GM13977 (cell line): ENCODE data around the gene CLEC16A.
A peak's percentile ranks its signal among the peaks of the same experiment; 100 is the strongest.

Experiments used
- DNase-seq: peaks from one replicate; pipeline ENCODE4 v3.0.0; 2012; ENCODE audit warnings: low spot score
- CTCF ChIP-seq: IDR thresholded peaks from 2 replicates; pipeline ENCODE4 v1.5.1; 2012; ENCODE audit warnings: mild to moderate bottlenecking, control low read depth; ENCODE audit not compliant: insufficient read depth; ENCODE audit errors: extremely low read depth, missing control alignments
- in situ Hi-C: fragments of 300-500 bp; cut with MboI; formaldehyde crosslinking; loops from one replicate; pipeline ENCODE4 v1.12.0; 2022; ENCODE audit warnings: low sequenced_read_pairs, low pct_unique_long_range_greater_than_20kb, mixed read lengths, inconsistent platforms; ENCODE audit not compliant: unreplicated experiment

Gene CLEC16A

GRCh38 chr16:11170201-11170600, 225.8 kb downstream of the CLEC16A start:
- TF ChIP-seq CTCF, result no peak
- peak; percentile 38 for DNase-seq
- in situ Hi-C loops, result no loop called here

GRCh38 chr16:11170696-11171447, 226.5 kb downstream of the CLEC16A start:
- peak; percentile 22 for DNase-seq
- in situ Hi-C loops, result no loop called here
- no peak for TF ChIP-seq CTCF

- no peak for TF ChIP-seq CTCF
- no peak for DNase-seq
- in situ Hi-C loops, result no loop called here
Observed at GRCh38 chr16:11171448-11171709, 227.0 kb downstream of the CLEC16A start.

- in situ Hi-C loops, result no loop called here
- TF ChIP-seq CTCF, result no peak
Observed at GRCh38 chr16:11171757-11172299, 227.5 kb downstream of the CLEC16A start.

GRCh38 chr16:11173426-11173825, 229.1 kb downstream of the CLEC16A start:
- in situ Hi-C loops, result no loop called here
- no peak for TF ChIP-seq CTCF
- DNase-seq, result no peak

More at GRCh38 chr16:11171757-11172299, 227.5 kb downstream of the CLEC16A start:
- no peak for DNase-seq

GRCh38 chr16:11174141-11174540, 229.8 kb downstream of the CLEC16A start:
- in situ Hi-C loops, result no loop called here
- no peak for DNase-seq
- TF ChIP-seq CTCF, result no peak
